OCI-LY3 (cell line): ENCODE data around the gene DENND1A.
A peak's percentile ranks its signal among the peaks of the same experiment; 100 is the strongest.

Experiments
- H2AFZ ChIP-seq: fragments of 200-600, 300-600 bp; shearing (Covaris generic); 2 replicates; pipeline ENCODE4 v1.6.0; 2014; ENCODE audit warnings: antibody characterized with exemption, low read depth, low read length
- H3K27ac ChIP-seq: fragments of 200-600, 300-600 bp; sonication (generic); 2 replicates; pipeline ENCODE4 v1.5.1; 2014; ENCODE audit warnings: mild to moderate bottlenecking, low read length, moderate library complexity, mixed read lengths
- H3K27me3 ChIP-seq: fragments of 200-600, 300-600 bp; sonication (generic); 2 replicates; pipeline ENCODE4 v1.6.1; 2014; ENCODE audit warnings: low read depth, low read length, mixed read lengths
- H3K36me3 ChIP-seq: fragments of 200-600, 300-600 bp; sonication (generic); replicated peaks from 2 replicates; pipeline ENCODE3; 2014; ENCODE audit warnings: low read depth, low read length, mixed read lengths
- H3K4me1 ChIP-seq: fragments of 300-600, 200-600 bp; sonication (generic); 2 replicates; pipeline ENCODE4 v1.6.1; 2014; ENCODE audit warnings: low read length, mixed read lengths
- H3K4me2 ChIP-seq: fragments of 200-600, 300-600 bp; sonication (generic); 2 replicates; pipeline ENCODE4 v1.6.1; 2014; ENCODE audit warnings: low read length, mixed read lengths
- H3K4me3 ChIP-seq: fragments of 300-600, 200-600 bp; sonication (generic); 2 replicates; pipeline ENCODE4 v1.5.1; 2014; ENCODE audit warnings: antibody characterized with exemption, mild to moderate bottlenecking, low read length, moderate library complexity
- H3K79me2 ChIP-seq: fragments of 300-600, 200-600 bp; shearing (Covaris generic); 2 replicates; pipeline ENCODE4 v1.6.1; 2014; ENCODE audit warnings: mild to moderate bottlenecking, low read length, mixed read lengths
- H3K9ac ChIP-seq: fragments of 300-600, 200-600 bp; shearing (Covaris generic); 2 replicates; pipeline ENCODE4 v1.6.0; 2014; ENCODE audit warnings: mild to moderate bottlenecking, low read length, moderate library complexity
- H3K9me3 ChIP-seq: fragments of 200-600, 300-600 bp; shearing (Covaris generic); 2 replicates; pipeline ENCODE4 v1.6.1; 2014; ENCODE audit warnings: low read length, mixed read lengths; ENCODE audit not compliant: insufficient read depth
- H4K20me1 ChIP-seq: fragments of 200-600, 300-600 bp; sonication (generic); 2 replicates; pipeline ENCODE4 v1.6.1; 2016; ENCODE audit warnings: low read length, mixed read lengths; ENCODE audit not compliant: insufficient read depth
- EZH2phosphoT487 ChIP-seq: fragments of 200-600 bp; shearing (Covaris generic); IDR thresholded peaks from 2 replicates; pipeline ENCODE4 v1.6.1; 2018; ENCODE audit warnings: antibody characterized with exemption, mixed run types, low read depth
- TF ChIP-seq, protein P1 (sequence below): fragments of 200-600, 300-600 bp; sonication (generic); IDR thresholded peaks from 2 replicates; pipeline ENCODE4 v1.5.1; 2014; ENCODE audit warnings: antibody characterized with exemption, low read length, low read depth

Gene DENND1A

DNA sequence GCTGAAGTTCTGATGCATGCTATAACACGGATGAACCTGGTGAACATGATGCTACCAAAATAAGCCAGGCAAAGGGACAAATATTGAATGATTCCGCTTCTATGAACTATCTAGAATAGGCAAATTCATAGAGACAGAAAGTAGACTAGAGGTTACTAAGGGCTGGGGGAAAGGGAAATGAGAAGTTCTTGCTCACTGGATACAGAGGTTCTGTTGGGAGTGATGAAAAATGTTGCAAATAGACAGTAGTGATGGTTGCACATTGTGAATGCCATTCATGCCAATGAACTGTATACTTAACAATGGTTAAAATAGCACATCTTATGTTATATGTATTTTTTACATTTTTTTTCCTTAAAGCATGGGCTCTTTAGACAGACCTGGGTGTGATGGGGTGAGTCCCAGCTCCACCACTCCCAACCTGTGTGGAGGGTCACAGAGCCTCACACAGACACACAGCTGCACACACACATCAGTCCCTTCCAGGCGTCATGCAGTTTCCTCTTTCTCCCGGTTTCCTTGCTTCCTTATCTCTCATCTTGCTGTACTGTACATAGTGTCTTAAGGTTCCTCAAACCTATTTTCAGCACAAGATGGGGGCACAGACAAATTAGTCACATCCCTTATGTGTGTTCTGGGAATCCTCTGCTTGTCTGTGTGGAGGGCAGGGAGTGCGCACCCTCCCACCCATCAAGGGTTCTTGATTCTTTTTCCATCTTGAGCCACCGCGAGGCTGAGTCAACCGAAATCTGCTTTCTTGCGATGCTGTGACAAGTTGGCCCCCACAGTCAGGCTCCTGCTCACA is 381.0 kb downstream of the DENND1A start:
- H3K4me3 ChIP-seq, result no peak overlapping the region
- H3K4me2 ChIP-seq, result no peak overlapping the region
- H2AFZ ChIP-seq, result no peak overlapping the region
- peaks cover 17% of the 10 kb centered on the region for H4K20me1 ChIP-seq
- no peak for TF ChIP-seq EZH2phosphoT487
- TF ChIP-seq, protein P1, sequence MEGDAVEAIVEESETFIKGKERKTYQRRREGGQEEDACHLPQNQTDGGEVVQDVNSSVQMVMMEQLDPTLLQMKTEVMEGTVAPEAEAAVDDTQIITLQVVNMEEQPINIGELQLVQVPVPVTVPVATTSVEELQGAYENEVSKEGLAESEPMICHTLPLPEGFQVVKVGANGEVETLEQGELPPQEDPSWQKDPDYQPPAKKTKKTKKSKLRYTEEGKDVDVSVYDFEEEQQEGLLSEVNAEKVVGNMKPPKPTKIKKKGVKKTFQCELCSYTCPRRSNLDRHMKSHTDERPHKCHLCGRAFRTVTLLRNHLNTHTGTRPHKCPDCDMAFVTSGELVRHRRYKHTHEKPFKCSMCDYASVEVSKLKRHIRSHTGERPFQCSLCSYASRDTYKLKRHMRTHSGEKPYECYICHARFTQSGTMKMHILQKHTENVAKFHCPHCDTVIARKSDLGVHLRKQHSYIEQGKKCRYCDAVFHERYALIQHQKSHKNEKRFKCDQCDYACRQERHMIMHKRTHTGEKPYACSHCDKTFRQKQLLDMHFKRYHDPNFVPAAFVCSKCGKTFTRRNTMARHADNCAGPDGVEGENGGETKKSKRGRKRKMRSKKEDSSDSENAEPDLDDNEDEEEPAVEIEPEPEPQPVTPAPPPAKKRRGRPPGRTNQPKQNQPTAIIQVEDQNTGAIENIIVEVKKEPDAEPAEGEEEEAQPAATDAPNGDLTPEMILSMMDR, result no peak
- no peaks in the 10 kb centered on the region for H3K27me3 ChIP-seq
- no peak overlapping the region for H3K27ac ChIP-seq
- H3K36me3 ChIP-seq, result peaks cover 20% of the 10 kb centered on the region
- no peak overlapping the region for H3K9ac ChIP-seq
- H3K9me3 ChIP-seq, result no peaks in the 10 kb centered on the region
- no peaks in the 10 kb centered on the region for H3K79me2 ChIP-seq
- peaks cover 10% of the 10 kb centered on the region for H3K4me1 ChIP-seq

DNA sequence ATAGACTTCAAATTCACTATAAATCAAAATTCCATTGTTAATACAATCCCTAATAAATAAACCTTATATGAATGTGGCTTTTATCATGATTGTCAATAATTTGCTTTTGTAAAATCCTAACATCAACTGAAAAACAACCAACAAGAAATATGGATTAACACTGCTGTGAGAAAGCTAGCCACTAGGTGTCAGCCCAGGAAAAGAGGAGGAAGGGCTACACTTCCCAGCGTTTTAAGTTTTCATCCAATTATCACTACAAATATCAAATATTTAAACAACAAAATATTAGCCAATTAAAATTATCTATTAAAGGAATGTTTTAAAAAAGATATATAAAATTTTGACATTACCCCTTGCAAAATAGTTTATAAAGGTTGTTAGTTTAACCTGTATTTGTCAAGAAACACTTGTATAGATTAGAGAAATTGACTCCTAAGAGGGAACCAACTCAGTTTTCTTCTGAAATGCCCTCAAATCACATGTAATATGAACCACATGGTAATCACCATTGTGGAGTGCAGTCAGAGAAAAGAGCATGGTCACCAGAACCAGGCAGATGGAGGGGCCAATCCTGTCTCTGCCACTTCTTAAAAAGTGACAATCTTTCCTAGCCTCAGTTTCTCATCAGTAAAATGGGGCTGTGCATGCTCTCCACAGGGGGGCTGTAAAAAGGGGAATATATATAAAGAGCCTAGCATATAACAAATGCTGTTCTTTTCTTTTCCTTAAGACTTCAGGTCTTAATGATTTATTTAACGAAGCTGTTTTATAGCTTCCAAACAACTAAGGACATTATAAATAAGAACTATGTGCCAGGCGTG is 385.7 kb downstream of the DENND1A start:
- peaks cover 21% of the 10 kb centered on the region; the same call in 1 of the 2 replicates for H4K20me1 ChIP-seq
- no peak for TF ChIP-seq EZH2phosphoT487
- TF ChIP-seq, protein P1, result peak; percentile 83
- H3K36me3 ChIP-seq, result peaks cover 19% of the 10 kb centered on the region
- H3K79me2 ChIP-seq, result no peaks in the 10 kb centered on the region
- H3K4me2 ChIP-seq, result no peak overlapping the region
- H3K4me3 ChIP-seq, result no peak overlapping the region
- no peak overlapping the region for H2AFZ ChIP-seq
- H3K27ac ChIP-seq, result no peak overlapping the region
- H3K9me3 ChIP-seq, result no peaks in the 10 kb centered on the region
- peaks cover 4% of the 10 kb centered on the region; the same call in 1 of the 2 replicates for H3K4me1 ChIP-seq
- H3K27me3 ChIP-seq, result no peaks in the 10 kb centered on the region
- no peak overlapping the region for H3K9ac ChIP-seq

DNA sequence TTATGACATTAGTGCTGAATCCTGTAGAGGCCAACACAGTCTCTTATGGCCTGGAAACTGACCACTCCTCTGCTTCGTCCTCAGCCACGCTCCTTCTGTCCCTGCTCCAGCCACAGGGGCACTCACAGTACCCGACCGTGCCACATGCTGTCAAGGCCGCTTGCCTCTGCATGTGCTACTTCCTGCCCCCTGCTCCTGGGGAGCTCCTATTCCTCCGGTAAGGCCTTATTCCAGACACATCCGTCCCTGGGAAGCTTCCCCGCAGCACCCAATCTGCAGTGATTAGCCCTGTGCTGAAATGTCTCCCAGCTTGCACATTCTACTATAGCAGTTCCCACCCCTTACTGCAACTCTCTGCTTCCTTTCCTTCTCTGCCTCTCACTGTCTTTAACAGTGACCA is 386.4 kb downstream of the DENND1A start:
- Histone ChIP-seq H3K36me3 (peaks cover 12% of the 10 kb centered on the region), H3K9me3 (no peaks in the 10 kb centered on the region), H3K79me2 (no peaks in the 10 kb centered on the region), H3K27me3 (no peaks in the 10 kb centered on the region), H3K4me3 (no peak overlapping the region), H4K20me1 (peaks cover 13% of the 10 kb centered on the region; the same call in 1 of the 2 replicates), H3K9ac (no peak overlapping the region), H3K27ac (no peak overlapping the region), H2AFZ (no peak overlapping the region), H3K4me1 (no peaks in the 10 kb centered on the region), H3K4me2 (no peak overlapping the region)
- TF ChIP-seq, protein P1, result no peak
- TF ChIP-seq EZH2phosphoT487, result no peak
